GM19193 (cell line): ENCODE results near the gene HOXD11.

ENCODE experiments used
- POLR2A ChIP-seq: IDR thresholded peaks from 4 replicates; pipeline ENCODE4 v1.6.1; 2011; ENCODE audit not compliant: insufficient read depth, insufficient read length; ENCODE audit errors: extremely low read depth

The HOXD11 gene

DNA sequence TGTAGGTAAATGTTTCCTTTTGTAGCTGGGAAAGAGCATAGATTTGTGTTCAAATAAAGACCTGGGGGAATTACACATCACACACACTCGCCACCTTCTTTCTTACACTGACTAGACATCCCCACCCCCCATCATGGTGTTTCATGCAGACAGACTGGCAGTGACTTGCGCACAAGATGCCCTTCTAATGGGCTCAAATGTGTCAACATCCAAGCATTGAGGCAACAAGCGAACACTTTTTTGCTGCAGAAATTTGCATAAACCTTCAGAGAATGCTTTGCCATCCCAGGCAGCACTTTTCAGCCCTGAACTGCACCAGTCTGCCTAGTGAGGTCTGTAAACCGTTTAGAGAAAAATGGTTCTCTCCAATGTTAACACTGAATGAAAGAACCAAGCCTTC lies 27.0 kb downstream of the HOXD11 start:
- no peak for TF ChIP-seq POLR2A

DNA sequence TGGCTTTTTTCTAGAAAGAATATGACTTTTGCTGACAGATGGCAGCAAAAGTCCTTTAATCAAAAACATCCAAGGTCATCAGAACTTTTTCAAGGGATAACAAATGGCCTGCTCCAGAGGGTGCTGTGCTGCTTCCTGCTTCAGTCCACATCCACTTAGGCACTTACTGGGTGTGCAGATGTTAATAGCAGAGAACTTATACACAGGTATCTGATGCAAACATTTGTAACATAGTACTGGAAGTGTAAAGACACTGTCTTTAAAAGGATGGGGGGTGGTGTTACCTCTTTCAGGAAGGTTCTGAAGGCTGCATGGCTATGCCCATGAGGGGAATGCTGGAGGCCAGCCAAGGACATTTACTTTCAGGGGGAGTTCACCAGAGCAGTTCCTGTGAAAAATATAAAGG lies 28.0 kb downstream of the HOXD11 start:
- no peak for TF ChIP-seq POLR2A

- no peak for TF ChIP-seq POLR2A
Measured at GRCh38 chr2:176136374-176137251, 29.5 kb downstream of the HOXD11 start.

- TF ChIP-seq POLR2A, result no peak
Measured at GRCh38 chr2:176137252-176137580, 30.1 kb downstream of the HOXD11 start.

DNA sequence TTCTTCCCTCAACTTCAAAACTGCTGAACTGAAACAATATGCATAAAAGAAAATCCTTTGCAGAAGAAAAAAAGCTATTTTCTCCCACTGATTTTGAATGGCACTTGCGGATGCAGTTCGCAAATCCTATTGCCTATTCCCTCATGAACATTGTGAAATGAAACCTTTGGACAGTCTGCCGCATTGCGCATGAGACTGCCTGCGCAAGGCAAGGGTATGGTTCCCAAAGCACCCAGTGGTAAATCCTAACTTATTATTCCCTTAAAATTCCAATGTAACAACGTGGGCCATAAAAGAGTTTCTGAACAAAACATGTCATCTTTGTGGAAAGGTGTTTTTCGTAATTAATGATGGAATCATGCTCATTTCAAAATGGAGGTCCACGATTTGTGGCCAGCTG lies 30.8 kb downstream of the HOXD11 start:
- TF ChIP-seq POLR2A, result no peak

DNA sequence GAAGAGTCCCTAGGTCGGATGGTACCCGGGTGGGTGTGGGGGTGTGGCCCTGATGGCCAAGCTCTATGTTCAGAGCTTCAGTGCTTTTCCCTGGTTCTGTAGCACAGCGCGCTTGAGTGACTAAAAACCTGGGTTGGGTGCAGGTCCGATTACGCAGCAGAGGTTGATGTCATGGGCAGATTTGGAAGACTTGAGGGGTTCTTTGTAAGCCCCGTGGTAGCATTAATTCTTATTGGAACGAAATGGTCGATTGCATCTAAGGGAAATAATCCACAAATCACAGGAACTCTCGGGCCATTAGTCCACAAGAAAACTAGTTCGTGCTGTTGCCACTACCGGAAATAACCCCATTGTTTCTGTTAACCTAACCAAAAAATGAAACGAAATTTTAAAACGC lies 31.4 kb downstream of the HOXD11 start:
- TF ChIP-seq POLR2A, result no peak

DNA sequence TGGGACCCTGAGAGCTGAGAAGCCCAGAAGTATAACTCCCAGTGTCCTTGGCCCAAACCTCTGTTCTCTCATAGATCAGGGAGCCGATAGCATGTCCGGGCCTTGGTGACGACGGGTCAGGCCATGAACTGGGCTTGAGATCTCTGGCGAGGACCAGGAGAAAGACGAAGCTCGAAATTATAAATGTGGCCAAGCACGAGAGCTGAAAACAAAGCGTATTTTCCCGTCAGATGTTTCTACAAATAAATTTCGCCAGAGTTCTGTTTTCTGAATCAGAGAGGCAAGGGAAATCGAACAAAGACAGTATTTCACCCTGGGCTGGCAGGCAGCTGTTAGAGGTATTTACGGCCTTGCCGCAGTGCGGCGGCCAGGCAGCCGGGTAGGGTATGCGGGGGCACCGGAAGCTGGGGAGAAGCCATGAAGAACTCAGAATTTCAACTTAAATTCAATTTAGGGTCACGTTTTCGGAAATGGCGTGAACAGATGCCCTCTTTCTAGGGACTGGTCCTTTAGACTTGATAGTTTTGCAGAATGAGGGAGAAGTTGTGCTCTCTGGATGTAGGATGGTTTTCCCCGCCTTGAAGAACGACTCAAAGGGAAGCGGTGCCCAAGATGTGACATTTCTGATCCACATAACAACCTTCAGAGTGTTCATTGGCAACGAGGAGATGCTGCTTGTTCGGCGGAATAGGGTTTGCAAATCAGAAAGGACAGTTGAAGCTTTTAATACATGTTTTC lies 32.0 kb downstream of the HOXD11 start:
- no peak for TF ChIP-seq POLR2A

- no peak for TF ChIP-seq POLR2A
Measured at GRCh38 chr2:176139661-176140512, 32.8 kb downstream of the HOXD11 start.

DNA sequence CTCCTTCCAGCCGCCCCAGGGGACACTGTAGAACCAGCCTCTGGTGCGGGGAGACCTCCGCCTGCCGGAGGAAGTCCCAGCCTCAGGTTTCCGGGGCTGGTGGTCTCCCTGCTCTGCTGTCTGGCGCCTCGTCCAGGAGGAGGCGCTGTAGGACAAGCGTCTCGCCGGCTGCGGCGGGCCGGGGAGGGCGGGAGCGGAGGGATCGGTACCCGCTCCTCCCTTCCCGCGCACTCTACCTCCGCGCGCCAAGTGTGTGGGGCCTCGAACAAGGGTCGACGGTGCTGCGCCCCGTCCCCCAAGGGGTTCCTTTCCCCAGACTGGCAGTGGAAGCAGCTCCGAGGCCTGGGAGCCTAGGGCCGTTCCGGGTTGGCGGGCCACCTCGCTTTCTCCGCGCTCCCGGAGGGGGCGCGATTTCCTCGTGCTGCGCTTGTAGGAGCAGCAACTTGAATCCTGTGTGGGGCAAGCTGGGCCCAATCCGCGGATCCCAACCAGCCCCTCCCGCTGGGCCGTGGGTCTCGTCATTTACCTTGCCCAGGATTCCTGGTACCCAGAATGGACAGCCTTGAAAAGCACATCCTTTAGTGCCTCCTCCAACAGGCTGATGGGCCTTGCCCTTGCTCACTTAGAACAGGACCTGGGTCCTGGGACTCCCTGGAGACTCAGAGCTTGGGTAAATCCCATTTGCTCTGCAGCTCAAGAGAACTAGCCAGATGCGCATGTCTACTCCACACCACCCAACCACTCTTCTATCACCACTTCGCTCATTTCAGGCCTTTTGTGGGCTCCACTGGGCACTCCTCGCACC lies 33.6 kb downstream of the HOXD11 start:
- TF ChIP-seq POLR2A, result no peak

DNA sequence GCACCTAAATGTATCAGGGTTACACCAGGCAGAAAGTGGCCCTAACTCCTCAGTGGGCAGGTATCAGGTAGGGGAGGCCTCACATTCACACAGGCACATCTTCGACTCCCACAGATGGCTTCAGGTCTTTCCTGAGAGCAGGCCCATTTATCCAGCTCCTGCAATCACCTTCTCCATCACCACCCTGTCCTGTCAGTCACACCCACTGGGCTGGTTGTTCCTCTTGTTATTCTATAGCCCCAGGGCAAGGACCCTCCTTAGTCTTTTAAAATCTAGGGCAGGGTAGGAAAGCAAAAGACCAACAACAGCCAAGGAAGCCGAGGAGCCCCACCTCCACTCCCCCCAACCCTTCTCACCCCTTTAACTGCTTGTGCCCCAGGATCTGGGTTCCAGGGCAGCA lies 35.2 kb downstream of the HOXD11 start:
- TF ChIP-seq POLR2A, result no peak

GRCh38 chr2:176145085-176145969 lies 38.2 kb downstream of the HOXD11 start:
- TF ChIP-seq POLR2A, result no peak

DNA sequence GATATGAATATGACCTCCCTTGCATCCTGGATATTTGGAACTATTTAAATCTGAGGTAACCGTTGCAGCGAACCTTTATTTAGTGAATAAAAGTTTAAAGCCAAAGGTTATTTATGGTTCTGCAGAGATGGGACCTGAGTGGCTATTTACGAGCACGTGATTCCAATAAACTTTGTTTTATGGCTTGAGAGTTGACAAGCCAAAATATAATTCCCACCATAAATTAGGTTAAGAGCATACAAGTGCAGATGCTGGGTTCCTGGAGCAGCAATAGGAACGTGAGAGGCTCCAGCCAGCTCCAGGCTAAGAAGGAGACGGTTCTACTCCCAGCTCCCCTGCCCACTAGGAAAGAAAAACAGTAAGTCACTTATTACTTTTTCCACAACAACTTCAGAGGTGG lies 39.0 kb downstream of the HOXD11 start:
- TF ChIP-seq POLR2A, result no peak

GRCh38 chr2:176146645-176147044 lies 39.6 kb downstream of the HOXD11 start:
- no peak for TF ChIP-seq POLR2A

GRCh38 chr2:176147210-176147799 lies 40.2 kb downstream of the HOXD11 start:
- no peak for TF ChIP-seq POLR2A
